ENCODE data around the gene SHFL. TPM values are rescaled to one million over a fixed set of nuclear protein-coding genes. Genes with fewer than 3 reads are reported as not detected.

The SHFL gene
- 22.8 and 29.8 TPM in 2 replicates for total RNA-seq

GRCh38 chr19:10085641-10086590 is at the start of gene SHFL:
Gene SHFL (plus strand): TSS chr19:10086317. CDS start chr19:10086428, 111 bp downstream.

GRCh38 chr19:10106100-10106936 is 20.2 kb downstream of the SHFL start, which contains the start of gene PPAN:
Gene PPAN (plus strand): TSS chr19:10106362. CDS start chr19:10106395, 33 bp downstream.

GRCh38 chr19:10111405-10111811 is 25.3 kb downstream of the SHFL start, which contains the start of gene P2RY11:
Gene P2RY11 (plus strand): TSS chr19:10111693. CDS start chr19:10111722, 29 bp downstream.

Small RNAs within 50 kb of the gene (small RNA-seq; reads per million reads assigned to genes)
- gene MIR5589 (ENCODE audit: low replicate concordance) (not detected), gene SNORD105 (ENCODE audit: low replicate concordance) (48.0 reads per million, percentile 98 among the genes with 10 or more reads in this experiment), gene SNORD105B (ENCODE audit: low replicate concordance) (323 reads per million, percentile 99 among the genes with 10 or more reads in this experiment)

Other genes with a start within 250 kb of the SHFL start
- 1.8 and 18.5 TPM in 2 replicates for gene OLFM2, start 149.8 kb upstream of the SHFL start, total RNA-seq
- 0.88 and 47.0 TPM in 2 replicates for gene COL5A3, start 75.8 kb upstream of the SHFL start, total RNA-seq
- 0.29 TPM in 1 of 2 replicates, not detected in the other for gene RDH8, start 72.8 kb upstream of the SHFL start, total RNA-seq
- gene ANGPTL6, start 16.4 kb downstream of the SHFL start, total RNA-seq: under 0.01 TPM in 1 of 2 replicates, not detected in the other
- gene PPAN, start 20.0 kb downstream of the SHFL start, total RNA-seq: 24.5 and 56.1 TPM in 2 replicates
- 1.3 and 3.3 TPM in 2 replicates for gene P2RY11, start 25.4 kb downstream of the SHFL start, total RNA-seq
- 276 and 386 TPM in 2 replicates for gene EIF3G, start 33.6 kb downstream of the SHFL start, total RNA-seq
- 23.4 and 96.8 TPM in 2 replicates for gene DNMT1, start 108.6 kb downstream of the SHFL start, total RNA-seq
- 41.9 and 42.2 TPM in 2 replicates for gene S1PR2, start 145.0 kb downstream of the SHFL start, total RNA-seq
- 42.7 and 79.3 TPM in 2 replicates for gene MRPL4, start 165.9 kb downstream of the SHFL start, total RNA-seq
- 52.1 and 189 TPM in 2 replicates for gene ICAM1, start 184.8 kb downstream of the SHFL start, total RNA-seq
- gene ICAM4, start 200.6 kb downstream of the SHFL start, total RNA-seq: 8.3 and 9.2 TPM in 2 replicates
- gene ICAM5, start 203.6 kb downstream of the SHFL start, total RNA-seq: 11.6 and 16.2 TPM in 2 replicates
- gene ZGLP1, start 223.5 kb downstream of the SHFL start, total RNA-seq: 0.44 and 0.72 TPM in 2 replicates
- 19.5 and 36.1 TPM in 2 replicates for gene FDX2, start 229.7 kb downstream of the SHFL start, total RNA-seq
- gene RAVER1, start 247.2 kb downstream of the SHFL start, total RNA-seq: 11.2 and 25.3 TPM in 2 replicates

Data from placental pericyte (primary cell).